Endometrium (tissue), 2 donors: ENCODE results near the gene PPP1R3C.

Experiments used
- FAIRE-seq: peaks from 2 replicates; lab custom pipeline; 2012; peaks lifted over from hg19 to GRCh38; lab: Jason Lieb, UNC
- donor health status: control.
- donor health status: control.

Gene PPP1R3C

DNA sequence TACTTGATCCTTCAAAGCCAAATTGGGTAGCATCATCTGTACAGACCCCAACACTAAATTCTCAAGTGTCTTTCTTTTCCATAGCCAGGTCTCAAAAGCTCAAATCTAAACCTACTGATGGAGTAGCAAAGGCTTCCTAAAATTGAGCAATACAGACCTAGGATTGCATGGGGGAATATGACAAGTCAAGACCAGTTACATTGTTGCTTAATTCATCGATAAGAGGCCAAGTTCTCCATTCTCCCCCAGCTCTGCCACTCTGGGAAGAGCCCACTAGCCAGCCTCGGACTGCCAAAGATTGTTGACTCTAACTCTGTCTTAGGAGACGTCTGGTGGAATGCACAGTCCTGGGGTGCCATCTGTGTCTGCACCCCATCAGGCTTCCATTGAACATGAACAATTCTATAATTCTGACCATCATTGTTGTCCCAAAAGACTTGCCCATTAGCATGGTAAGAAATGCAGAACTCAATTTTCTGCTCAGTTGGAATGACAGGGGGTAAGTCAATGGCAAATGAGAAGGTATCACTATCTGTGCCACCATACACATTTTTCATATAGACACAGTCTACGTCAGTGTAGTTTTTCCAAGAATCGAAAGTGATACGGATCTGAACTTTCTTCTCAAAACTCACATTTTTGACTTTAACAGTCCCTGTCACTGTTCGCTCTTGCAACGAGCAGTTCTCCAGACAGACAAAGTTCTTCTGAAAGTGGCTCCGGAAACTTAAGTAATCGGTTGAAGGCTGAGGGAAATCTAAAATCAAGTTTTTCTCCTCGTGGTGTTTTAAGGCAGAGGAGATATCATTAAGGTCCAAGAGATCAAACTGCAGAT, 2.9 kb downstream of the PPP1R3C start:
- no peak for FAIRE-seq

DNA sequence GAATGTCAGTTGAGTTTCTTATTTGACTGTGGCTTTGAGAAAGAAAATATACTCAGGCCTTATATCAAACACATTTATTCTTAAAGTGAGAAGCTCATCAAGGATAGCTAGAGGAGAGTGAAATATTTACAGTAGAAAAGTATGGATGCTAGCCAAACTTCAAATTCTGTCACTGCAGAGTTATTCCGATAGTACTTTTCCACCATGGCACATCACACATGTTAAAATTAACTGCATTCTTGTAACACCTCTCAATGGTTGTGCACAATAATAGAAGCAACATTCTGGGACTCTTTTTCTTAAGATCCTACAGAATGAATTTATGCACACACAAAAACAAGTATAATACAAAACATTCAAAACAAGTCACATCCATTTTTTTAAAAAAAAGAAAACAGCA, 4.5 kb downstream of the PPP1R3C start:
- FAIRE-seq: no peak

DNA sequence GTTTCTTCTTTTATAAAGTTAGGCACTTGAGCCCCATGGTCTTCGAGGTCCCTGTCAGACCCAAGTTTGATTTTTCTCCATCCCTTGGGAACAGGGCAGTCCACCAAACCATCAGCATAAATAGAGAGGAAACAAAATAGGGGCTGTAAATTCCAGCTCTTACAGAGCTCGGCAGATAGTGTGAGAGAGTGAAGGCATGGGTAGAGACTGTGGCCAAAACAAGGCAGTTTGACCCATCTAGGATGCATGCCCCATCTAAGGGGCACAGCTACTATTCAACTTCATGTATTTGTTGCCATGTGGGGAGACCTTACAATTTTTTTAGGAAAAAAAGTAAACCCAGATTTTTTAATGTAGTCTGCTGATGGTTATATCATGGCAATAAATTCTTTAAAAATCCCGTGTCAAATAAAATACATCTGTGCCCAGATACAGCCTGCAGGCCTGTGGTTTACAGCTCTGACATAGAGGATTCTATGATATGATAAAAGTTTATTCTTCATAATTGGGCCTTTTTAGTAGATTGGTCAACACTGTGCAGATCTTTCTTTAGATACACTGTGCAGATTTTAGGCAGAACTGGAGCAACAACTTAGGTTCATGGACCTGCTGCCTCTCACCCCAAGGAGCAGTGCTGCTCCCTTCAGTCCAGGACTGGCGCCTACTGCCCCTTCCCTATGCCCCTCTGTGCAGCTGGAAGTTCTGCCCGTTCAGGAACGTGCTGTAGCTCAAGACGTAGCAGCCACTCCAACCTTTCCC, 5.3 kb downstream of the PPP1R3C start:
- no peak for FAIRE-seq

DNA sequence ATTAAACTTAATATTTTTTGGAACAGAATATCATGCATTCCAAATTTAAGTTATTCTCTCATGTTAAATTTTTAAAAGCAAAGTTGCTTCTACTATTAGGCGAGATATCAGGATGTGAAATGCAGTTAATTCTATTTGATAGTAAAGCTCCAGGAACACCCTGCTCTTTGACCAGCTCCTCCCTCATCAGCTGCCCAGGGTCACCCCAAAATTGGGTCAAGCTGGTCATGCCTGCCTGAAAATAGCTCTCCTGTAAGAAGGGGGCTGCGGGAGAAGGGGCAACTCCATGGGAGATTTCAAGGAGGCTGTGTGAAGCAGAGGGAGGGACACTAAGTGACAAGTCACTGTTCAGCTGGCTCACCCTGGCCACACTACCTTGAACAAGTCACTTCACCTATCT, 5.9 kb downstream of the PPP1R3C start:
- FAIRE-seq: no peak

DNA sequence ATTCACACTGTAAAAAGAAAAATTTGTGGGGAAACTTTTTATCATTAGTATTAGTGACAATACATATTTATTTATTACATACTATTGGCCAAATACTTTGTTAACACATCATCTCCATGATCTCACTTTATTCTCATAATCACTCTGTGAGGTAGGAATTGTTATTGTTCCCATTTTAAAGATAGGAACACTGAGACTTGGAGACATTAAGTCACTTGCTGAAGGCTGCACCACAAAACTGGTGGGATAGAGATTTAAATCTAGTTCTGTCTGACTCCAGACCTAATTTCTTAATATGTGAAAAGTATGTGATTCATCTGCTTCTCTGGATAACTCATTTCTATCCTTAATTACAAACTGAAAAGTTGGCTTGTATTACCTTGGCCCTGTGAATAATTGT, 8.2 kb downstream of the PPP1R3C start:
- FAIRE-seq: no peak

DNA sequence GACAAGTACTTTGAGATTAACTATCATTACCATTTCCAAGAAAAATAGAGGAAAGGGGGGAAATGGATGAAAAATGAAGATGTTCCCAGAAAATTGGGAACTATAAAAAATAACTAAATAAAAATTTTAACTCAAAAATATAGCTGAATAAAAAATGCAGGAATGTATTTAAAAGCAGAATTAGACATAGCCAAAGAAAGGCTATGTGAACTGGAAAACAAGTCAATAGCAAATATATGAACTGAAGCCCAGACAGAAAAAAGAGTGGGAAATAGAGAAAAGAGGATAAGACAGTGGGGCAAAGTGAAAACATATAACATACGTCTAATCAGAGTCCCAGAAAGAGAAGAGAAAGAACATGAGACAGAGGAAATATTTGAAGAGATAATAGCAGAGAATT, 10.3 kb downstream of the PPP1R3C start:
- FAIRE-seq: no peak

DNA sequence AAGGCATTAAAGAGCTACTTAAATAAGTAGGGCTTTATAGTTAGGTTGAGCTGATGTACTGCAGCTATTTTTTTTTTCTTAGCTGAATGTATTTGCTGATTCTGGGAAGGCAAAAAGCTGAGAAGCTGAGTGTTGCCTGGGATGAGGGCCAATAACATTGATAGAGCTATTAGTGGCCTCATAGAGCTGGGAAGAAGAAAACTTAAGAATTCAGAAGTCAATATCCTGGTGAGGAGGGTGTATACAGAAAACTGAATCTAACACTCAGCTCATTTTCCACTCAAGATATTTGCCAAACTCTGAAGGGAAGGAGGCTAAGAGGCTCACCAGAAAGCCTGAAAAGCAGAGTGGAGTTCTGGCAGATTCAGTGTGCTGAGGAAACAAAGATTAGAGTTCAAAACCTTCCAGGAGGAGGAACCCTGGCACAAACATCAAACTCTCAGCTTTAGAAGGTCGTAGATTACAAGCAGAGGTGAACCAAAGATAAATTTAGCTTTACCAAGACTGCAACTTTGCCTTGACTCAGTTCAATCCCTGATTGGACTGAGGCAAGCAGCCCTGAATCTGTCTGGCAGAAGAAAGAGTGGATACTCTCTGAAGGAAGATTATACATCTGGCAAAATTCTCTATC, 11.3 kb downstream of the PPP1R3C start:
- FAIRE-seq: no peak

DNA sequence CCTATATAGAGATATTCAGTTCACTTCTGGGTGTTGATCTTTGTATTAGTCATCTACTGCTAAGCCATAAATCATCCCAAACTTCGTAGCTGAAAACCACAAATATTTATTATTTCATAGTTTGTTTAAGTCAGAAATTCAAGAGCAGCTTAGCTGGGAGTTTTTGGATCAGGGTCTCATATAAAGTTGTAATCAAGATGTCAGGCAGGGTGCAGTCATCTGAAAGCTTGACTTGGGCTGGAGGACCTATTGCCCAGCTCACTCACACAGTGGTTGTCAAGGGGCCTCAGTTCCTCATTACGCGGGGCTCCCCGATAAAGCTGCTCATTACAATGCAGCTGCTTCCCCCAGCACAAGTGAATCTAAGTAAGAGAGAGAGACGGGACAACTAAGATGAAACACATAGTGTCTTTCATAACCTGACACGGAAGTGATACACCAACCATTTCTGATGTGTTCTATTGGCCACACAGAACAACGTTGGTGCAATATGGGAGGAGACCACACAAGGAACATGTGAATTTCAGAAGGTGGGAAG, 15.7 kb downstream of the PPP1R3C start:
- no peak for FAIRE-seq

DNA sequence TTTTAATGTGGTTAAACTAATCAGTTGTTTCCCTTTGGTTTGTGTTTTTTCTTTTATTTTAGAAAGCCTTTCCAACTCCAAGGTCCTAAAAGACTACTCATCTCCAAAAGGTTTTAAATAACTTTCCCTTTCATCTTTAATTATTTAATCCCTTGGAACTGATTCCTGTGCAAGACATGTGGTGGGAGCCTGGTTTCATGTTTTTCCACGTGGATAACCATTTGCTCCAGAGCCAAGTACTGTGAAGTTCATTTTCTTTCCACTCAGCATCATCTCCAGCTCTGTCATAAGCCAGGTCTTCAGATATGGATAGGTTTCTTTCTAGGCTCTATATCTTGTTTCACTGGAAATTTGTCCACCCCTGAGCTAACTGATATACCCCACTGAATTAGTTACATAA, 16.7 kb downstream of the PPP1R3C start:
- no peak for FAIRE-seq

DNA sequence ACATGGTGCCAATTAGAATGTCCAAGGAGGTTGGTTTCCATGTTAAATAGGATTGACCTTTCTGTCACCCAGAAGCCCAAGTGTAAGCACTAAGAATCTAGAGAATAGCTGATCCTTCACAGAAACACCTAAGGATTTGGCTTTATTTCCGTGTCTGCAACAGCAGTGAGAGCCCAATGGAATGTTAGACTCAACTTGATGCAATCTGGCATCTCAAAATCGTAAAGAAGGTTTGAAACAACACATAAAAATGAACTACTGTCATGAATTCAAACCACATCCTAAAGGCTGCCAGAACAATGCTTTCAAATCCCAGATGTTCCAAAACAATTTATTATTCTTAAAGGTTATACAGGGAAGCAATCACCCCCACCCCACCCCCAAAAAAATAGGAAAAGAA, 18.6 kb downstream of the PPP1R3C start:
- FAIRE-seq: no peak

DNA sequence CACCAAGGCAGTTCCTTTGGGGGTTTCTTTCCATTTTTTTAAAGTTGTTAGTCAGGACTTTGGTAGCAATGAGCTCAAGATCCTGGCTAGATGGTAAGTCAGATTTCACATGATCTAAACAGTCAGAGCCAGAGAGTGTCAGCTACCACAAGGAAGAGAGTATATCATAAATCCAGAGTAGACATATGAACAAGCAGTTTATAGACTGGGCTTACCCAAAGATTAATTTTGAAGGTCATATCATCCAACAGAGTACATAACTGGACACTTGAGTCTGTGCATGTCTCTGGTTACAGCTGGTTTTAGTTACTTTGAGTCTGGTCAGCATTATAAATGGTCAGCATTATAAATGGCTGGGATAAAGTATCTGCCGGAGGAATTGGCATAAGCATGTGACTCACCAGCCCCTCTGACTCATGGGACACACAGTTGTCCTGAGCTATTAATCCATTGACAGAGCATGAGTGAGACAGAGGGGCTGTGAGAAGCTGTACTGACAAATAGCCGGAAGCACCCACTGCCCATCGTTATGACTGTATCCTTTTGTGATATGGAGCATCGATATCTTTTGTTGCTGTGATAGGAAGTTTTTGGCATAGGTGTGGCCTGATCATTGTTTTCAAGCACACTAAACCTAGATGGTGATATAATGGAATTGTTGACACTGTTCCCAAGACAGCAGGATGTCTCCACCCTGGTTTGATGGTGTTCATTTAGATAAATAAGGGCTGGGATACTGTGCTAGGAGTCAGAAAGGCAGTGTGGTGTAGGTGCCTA, 19.3 kb downstream of the PPP1R3C start:
- no peak for FAIRE-seq

DNA sequence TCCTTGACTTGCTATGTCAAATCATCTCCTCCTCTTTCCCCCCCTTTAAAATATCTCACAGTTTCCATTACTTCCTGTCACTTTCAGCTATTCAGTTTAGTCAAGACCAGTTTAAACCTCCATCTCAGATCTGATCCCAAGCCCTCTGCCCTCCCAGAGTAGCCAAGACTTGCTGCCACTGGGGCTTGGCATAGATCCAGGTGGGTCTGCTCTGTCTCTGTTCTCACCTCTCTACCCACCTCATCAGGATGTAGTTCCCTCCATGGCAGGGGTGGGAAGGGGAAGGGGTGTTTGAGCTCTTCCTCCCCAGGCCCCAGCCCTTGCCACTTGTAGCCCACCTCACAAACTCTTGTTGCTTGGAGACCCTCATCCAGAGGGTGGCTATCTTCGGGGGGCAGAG, 22.0 kb downstream of the PPP1R3C start:
- no peak for FAIRE-seq

DNA sequence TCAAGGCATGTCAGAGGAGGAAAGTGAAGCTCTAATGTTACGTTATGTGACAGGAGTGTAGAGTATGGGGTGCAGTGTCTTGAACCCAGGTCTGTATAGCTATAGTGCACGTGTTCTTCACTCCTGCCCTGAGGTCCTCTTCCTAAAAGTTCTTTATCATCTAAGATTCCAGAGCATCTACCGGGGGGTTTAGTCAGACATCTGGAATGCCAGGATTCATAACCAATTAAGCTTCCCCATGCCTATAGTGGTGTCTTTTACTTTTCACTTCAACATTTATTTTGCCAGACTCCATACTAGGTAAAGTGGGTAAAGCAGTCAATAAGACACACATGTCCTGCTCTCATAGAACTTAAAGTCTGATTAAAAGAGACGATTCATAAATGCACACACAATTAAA, 22.4 kb downstream of the PPP1R3C start:
- FAIRE-seq: no peak

DNA sequence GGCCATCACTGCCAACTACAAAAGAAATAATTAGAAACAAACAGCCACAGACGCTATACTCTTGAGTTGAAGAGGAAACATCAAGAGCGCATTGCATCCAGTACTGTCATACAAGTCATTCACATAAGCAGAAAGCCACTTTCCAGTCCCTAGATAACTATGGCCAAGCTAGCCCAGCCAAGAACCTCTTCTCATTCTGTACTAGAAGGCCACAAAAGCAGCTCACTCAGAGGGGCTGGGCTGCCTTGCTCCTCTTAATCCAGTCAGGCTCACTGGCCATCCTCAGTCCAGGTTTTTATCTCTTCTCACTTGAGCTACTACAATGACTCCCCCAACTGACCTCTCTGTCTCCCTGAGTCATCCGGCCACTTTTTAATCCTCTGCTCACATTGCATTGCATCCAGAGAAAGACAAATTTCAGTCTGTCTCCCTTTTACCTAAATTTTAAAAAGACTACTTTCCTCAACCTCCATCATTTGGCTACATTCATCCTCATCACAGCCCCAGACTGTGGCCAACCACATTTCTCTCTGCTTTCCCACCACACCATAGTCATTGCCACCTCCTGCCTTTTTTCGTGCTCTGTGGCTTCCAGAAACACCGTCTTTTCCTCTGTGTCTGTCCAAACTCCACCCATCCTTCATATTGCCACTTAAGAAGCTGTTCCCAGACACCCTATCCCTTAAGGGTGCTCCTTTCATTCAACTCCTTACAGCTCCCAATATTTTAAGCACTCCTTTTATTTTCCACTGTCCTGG, 25.0 kb downstream of the PPP1R3C start:
- FAIRE-seq: no peak

DNA sequence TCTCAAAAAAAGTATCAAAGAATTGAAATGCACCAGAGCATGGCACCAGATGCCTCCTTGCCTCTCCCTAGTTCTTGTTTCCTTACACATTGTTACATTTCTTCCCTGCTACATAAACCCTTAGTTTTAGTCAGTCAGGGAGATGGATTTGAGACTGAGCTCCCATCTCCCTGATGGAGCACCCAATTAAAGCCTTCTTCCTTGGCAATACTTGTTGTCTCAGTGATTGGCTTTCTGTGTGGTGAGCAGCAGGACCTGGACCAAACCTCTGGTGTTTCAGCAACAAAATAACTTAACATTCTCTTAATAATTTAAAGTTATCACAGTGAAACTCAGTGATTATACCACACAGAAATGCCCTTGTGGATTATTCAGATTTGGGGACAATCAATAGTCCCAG, 26.9 kb downstream of the PPP1R3C start:
- no peak for FAIRE-seq

DNA sequence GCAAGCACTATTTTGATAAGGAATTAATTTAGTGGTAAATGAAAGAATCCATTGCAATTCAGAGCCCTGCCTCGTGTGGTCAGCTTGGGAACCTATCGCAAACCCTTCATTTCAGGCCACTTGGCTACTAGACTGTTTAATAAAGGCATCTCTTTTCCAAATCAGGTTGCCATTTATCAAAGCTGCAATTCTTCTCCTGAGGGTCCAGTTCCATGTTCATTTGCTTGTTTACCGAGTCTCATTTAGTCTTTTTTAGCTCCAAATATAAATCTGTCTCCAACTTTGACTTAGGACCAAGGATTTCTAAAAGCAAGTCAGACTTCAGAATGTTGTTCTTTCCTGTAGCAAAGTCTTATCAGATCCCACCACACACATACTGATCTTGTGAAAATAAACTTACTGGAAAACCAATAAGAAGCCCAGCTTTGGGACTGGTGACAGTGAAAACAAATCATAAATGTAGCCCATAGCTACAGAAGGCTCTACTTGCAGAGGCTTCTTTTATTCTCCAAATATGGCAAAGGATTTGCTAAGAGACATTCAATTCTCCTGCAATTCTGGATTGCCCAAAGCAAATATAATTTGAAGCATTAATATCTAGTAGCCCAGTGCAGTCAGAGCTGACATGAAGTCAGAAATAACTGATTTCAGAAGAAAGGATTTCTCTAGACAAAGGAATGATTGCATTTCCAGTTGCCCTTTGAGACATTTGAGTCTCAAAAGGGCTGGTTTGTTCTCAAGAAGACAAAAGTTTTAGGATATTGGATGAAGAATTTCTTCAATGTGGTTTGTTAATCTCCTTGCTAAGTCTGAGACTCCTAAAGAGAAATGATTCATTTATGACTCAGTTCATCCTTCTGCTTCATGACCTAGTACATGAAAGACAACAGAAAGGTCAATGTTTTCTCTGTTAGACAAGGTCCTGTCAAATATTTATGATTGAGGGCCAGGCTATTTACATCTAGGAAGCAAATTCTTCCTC, 28.0 kb downstream of the PPP1R3C start:
- FAIRE-seq: no peak

DNA sequence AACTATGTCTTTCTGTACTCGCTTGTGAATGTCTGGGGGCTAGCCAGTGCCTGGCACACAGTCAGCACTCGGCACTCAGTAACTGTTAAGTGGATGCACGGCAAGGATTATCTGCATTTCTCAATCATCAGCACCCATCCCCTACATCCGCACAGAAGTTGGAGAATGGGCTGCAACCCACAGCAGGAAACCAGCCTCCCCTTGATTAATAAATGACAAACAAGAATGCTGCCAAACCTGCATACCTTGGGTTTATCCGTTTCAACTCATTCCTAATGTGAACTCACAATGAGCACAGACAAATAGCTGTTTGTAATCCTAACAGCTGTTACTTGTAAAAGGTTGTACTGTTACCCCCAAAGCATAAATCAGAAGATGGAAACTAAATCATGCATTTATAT, 28.9 kb downstream of the PPP1R3C start:
- FAIRE-seq: no peak

DNA sequence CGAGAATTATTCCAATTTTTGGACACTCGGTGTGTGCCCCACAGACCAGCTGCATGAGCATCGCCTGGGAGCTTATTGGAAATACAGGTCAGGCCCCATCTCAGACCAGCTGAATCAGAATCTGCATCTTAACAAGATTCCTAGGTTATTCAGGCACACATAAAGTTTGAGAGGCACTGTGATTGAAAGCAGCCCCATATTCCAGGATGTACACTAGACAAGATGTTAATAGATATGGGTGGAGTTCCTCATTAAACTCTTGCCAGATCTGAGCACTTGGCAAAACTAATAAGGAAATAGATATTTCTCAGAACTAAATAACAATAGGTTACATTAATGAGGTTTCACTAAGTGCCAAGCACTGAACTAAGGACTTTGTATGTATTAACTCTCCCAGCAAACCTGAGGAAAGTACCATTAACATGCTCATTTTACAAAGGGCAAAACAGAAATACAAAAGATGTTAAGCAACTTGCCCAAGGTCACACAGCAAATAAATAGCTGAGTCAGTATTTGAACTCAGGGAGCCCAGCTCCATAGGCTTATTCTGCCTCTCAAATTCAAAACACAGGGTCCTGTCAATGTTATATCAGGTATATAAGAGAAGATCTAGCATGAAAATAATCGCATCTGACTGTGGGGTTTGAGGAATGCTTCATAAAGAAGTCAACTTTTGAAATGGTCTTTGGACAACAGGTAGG, 29.9 kb downstream of the PPP1R3C start:
- no peak for FAIRE-seq

DNA sequence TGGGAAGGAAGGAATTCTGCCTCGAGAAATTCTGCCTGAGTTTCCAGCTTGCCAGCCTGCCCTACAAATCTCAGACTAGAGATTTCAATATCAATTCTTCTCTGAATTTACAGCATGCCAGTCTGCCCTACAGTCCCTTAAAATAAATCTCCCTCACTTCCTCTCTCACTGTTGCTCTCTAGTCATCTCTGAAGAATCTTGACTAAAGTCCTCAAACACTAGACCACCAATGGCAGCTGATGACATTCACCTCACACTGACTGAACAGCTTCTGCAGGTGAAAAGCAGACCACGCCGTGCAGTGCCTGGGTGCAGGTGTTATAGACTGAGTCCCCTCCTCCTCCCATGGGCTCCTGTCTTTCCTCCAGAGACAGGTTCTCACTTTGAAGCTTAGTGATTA, 30.4 kb downstream of the PPP1R3C start:
- FAIRE-seq: no peak

DNA sequence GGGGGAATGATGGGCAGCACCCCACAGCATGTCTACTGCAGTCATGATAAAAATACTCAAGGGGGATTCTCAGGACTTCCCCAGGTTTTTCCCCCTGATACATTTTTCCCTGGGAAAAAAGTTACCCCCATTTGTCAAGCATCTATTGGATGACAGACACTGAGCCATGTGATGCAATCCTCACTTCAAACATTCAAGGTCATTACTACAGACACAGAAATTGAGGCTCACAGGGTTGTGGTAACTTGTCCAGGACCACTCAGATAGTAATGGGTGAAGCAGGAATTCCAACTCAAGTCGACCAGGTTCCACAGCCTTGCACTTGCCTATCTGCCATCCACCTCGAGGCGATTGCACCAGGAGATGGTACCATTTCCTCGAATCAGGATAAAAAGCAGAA, 31.7 kb downstream of the PPP1R3C start:
- no peak for FAIRE-seq
